ENCODE data around the gene MYO16.

DNA sequence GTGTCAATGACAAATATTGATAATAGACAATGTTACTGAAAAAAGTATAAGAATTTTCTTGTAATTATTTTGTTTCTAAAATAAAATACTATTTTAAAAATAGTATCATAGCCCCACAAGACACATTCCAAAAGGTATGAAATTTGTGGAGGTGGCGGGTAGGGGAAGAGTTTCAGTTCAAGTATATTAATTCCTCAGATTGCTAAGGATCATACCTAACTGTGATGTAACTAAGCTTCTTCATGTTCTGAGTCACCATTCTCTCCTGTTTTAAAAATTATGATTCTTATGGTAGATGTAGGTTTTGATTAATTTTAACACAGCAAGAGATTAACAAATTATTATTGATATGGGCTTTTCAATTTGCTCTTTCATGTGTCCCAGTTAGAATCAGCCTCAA, 61.3 kb downstream of the MYO16 start:
- TF ChIP-seq, protein P1, sequence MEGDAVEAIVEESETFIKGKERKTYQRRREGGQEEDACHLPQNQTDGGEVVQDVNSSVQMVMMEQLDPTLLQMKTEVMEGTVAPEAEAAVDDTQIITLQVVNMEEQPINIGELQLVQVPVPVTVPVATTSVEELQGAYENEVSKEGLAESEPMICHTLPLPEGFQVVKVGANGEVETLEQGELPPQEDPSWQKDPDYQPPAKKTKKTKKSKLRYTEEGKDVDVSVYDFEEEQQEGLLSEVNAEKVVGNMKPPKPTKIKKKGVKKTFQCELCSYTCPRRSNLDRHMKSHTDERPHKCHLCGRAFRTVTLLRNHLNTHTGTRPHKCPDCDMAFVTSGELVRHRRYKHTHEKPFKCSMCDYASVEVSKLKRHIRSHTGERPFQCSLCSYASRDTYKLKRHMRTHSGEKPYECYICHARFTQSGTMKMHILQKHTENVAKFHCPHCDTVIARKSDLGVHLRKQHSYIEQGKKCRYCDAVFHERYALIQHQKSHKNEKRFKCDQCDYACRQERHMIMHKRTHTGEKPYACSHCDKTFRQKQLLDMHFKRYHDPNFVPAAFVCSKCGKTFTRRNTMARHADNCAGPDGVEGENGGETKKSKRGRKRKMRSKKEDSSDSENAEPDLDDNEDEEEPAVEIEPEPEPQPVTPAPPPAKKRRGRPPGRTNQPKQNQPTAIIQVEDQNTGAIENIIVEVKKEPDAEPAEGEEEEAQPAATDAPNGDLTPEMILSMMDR (IDR thresholded peaks at IDR 0.05) = no peak
- no peak for TF ChIP-seq POLR2A (IDR thresholded peaks at IDR 0.05)
